ENCODE measurements around the gene C2orf74.
"Not testable (repeated sequence)": the region's sequence is repeated elsewhere in the genome, so short reads cannot be mapped to it uniquely, and the experiment has no call there.

The C2orf74 gene

GRCh38 chr2:61175036-61175435 lies 13.0 kb downstream of the C2orf74 start:
- no peak for DNase-seq

GRCh38 chr2:61176755-61177726 lies 15.1 kb downstream of the C2orf74 start:
- peak; percentile 94 for DNase-seq

GRCh38 chr2:61177727-61178549 lies 15.9 kb downstream of the C2orf74 start:
- peak; percentile 40 for DNase-seq

GRCh38 chr2:61178603-61179545 lies 16.9 kb downstream of the C2orf74 start:
- no peak for DNase-seq

GRCh38 chr2:61179701-61180639 lies 18.0 kb downstream of the C2orf74 start:
- no peak for DNase-seq

- DNase-seq: no peak
Observed at GRCh38 chr2:61180686-61181085, 18.7 kb downstream of the C2orf74 start.

GRCh38 chr2:61181382-61182058 lies 19.5 kb downstream of the C2orf74 start:
- DNase-seq: no peak

GRCh38 chr2:61182059-61182383 lies 20.0 kb downstream of the C2orf74 start:
- DNase-seq: no peak

GRCh38 chr2:61183795-61184194 lies 21.8 kb downstream of the C2orf74 start:
- DNase-seq: no peak

- DNase-seq: no peak
Observed at GRCh38 chr2:61184263-61184662, 22.3 kb downstream of the C2orf74 start.

GRCh38 chr2:61185231-61185728 lies 23.3 kb downstream of the C2orf74 start:
- DNase-seq: no peak

GRCh38 chr2:61187085-61187484 lies 25.1 kb downstream of the C2orf74 start:
- DNase-seq: no peak

GRCh38 chr2:61193670-61194561 lies 31.9 kb downstream of the C2orf74 start:
- no peak for DNase-seq

- DNase-seq: not testable (repeated sequence)
Observed at GRCh38 chr2:61194646-61195045, 32.7 kb downstream of the C2orf74 start.

GRCh38 chr2:61196671-61197070 lies 34.7 kb downstream of the C2orf74 start:
- no peak for DNase-seq

GRCh38 chr2:61205132-61205531 lies 43.1 kb downstream of the C2orf74 start:
- no peak for DNase-seq

- DNase-seq: no peak
Observed at GRCh38 chr2:61210332-61210981, 48.5 kb downstream of the C2orf74 start.

GRCh38 chr2:61214171-61214570 lies 52.2 kb downstream of the C2orf74 start:
- no peak for DNase-seq
